ENCODE results near the gene GIPC3.

- TF ChIP-seq POLR2A (IDR thresholded peaks at IDR 0.05; ENCODE audit: control extremely low read depth in 1 of 2, low read depth in 2 of 2, low read length in 2 of 2) (no peak), POLR2AphosphoS5 (IDR thresholded peaks at IDR 0.05; ENCODE audit: low read depth, low read length) (no peak), NANOG (IDR thresholded peaks at IDR 0.05; ENCODE audit: insufficient read depth, low read depth, low read length, poor library complexity, severe bottlenecking) (no peak), ASH2L (IDR thresholded peaks at IDR 0.05; ENCODE audit: low read length) (no peak)
- TF ChIP-seq, protein P1, sequence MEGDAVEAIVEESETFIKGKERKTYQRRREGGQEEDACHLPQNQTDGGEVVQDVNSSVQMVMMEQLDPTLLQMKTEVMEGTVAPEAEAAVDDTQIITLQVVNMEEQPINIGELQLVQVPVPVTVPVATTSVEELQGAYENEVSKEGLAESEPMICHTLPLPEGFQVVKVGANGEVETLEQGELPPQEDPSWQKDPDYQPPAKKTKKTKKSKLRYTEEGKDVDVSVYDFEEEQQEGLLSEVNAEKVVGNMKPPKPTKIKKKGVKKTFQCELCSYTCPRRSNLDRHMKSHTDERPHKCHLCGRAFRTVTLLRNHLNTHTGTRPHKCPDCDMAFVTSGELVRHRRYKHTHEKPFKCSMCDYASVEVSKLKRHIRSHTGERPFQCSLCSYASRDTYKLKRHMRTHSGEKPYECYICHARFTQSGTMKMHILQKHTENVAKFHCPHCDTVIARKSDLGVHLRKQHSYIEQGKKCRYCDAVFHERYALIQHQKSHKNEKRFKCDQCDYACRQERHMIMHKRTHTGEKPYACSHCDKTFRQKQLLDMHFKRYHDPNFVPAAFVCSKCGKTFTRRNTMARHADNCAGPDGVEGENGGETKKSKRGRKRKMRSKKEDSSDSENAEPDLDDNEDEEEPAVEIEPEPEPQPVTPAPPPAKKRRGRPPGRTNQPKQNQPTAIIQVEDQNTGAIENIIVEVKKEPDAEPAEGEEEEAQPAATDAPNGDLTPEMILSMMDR (IDR thresholded peaks at IDR 0.05; ENCODE audit: control extremely low read depth in 1 of 3, insufficient read depth in 1 of 3, low read depth in 1 of 3, low read length in 3 of 3), result no peak
Observed at GRCh38 chr19:3615524-3616135, 30.4 kb downstream of the GIPC3 start.
